ENCODE results near the gene OCSTAMP.

The OCSTAMP gene, protein sequence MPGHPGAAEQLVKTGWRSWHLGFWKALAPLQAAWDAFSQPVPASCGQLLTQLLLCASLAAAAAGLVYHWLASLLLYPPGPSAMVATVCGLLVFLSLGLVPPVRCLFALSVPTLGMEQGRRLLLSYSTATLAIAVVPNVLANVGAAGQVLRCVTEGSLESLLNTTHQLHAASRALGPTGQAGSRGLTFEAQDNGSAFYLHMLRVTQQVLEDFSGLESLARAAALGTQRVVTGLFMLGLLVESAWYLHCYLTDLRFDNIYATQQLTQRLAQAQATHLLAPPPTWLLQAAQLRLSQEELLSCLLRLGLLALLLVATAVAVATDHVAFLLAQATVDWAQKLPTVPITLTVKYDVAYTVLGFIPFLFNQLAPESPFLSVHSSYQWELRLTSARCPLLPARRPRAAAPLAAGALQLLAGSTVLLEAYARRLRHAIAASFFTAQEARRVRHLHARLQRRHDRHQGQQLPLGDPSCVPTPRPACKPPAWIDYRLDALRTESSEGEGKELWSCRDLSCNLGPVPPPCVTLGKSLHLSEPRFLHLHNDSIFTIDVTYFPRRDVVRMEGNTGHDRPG

DNA sequence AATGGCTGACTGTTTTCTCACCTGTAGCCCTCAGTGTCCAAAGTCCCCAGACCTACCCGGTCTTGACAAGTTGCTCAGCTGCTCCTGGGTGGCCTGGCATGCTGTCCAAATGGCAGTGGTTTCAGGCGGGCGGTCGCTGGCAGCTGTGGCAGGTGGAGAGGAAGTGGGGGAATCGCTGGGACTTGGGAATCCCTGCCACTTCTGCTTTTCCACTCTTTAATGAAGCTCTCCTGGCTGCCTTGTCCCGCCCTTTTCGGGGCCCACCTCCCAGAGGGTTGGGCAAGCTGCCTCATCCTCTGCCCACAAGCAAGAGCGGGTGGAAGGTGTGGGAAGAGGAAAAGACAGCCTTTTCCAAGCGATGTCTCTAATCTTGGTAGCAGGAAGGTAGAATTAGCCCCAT, at the start of gene OCSTAMP:
Gene OCSTAMP (minus strand): TSS at position 194 of the 400 bp plus-strand sequence. CDS start 94 bp downstream, at position 100.
- in situ Hi-C loops (cut with MboI; ENCODE audit: low sequenced_read_pairs) = no loop called here

DNA sequence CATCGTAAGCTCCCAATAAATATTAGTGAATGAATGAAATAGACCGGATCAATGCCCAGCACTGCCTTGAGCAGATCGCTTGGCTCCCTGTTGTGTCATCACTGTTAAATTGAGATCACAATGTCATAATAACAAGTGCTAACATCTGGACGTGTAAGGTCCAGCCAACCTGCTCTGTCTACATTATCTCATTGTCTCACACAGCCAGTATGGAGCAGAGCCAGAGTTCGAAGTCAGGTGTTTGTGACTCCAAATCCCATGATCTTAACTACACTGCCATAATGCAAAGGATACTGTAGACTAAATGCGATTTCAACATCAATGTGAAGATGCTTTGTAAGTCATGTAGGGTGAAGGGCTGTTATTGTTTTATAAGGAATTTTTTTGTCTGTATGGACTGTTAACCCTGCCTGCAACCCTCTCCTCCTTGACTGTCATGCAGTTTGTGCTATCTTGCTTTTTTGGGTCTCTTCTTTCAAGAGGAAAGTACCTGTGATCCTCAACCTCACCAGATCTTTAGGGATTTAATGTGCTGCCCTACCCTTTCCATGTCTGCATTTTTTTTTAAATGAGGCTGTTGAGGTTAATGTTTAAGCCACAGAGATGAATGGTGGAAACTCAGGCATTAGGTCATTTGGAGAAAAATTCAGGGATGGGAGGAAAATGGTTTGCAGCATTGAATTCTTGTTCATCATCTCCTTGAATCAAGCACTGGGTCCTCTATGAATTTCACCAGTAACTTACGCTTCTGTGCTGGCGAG, 49.0 kb upstream of the OCSTAMP start:
- in situ Hi-C loops (cut with MboI; ENCODE audit: low sequenced_read_pairs) = no loop called here

DNA sequence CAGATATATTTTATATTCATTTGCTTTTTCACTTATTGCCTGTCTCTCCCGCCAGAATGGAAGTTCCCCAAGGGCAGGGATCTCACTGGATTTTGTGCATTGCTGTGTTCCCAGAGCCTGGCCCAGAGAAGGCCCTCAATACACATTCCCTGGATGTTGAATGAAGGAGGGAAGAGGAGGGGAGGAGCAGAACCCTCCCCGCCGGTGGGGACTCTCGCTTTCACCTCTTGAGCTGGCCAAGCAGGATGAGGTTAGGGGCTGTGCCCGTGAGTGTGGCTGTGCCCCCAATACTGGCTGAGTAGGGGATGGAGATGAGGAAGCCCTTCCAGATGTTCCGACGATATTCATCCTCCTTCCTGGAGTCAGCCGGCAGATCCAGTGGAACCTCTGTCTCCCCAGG, 45.5 kb upstream of the OCSTAMP start:
- in situ Hi-C loops (cut with MboI; ENCODE audit: low sequenced_read_pairs) = no loop called here

DNA sequence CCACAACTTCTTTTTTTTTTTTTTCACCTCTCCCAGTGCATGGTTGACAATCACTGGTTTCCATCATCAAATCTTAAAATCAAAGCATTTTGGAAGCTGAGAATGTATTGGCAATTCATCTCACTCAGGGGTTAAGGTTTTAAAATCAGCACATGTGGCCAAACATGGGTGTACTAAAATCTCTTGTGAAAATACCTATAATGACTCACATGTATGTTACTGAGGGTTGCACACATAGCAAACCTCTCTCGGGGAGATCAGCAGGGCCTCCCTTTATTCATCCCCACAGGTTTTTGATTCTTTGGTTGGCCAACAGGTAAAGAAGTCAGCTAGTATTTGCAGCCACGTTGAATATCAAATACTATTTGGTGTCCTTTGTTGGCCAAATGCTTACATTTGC, 44.3 kb upstream of the OCSTAMP start:
- in situ Hi-C loops (cut with MboI; ENCODE audit: low sequenced_read_pairs) = no loop called here

DNA sequence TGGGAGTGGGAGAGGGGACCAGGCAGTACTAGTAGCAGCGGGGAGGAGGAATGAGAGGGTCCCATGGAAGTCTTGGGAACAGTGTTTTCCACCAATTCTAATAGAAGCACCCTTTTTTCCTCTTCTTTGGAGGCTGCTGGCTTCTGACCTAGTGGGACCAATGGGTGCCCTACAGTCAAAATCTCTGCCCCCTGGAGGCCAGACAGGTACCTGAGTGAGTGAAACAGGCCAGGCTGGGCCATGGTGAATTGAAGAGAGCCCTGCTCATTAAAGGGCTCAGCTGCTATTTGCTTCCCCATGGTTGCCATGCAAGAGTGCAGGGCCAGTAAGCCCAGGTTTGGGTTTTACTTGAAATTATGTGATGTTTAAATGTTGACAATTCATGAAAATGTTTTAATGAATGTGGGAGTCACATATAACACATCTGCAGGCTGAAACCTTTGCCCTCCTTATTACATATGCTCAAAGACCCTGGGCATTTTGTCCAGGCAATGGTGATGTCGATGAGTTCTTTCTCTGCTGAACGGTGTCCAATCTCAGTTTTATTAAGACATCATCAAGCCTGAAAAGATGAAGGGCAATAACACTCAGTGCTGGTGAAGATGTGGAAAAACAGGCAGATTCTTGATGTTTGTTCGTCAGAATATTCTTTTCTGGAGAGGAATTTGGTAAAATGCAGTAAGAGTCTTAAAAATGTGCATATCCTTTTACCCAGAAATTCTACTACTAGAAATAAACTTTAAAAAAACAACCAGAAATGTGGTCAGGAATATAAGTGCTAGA, 42.3 kb upstream of the OCSTAMP start:
- in situ Hi-C loops (cut with MboI; ENCODE audit: low sequenced_read_pairs) = no loop called here

DNA sequence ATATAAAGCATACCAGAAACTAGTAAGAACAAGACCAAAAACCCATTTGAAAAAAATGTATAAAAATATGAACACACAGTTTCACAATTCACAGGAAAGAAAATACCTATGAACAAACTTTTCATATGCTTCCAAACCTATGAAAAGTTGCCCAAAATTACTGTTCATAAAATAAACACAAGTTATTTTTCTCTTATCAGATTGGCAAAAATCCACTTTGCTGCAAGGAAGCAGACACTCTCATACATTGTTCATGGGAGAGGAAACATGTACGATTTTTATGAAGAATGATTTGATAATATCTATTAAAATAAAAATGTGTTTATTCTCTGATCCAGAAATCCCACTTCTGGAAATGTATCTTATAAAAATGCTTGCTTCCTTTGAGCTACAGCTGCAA, 40.0 kb upstream of the OCSTAMP start:
- in situ Hi-C loops (cut with MboI; ENCODE audit: low sequenced_read_pairs) = no loop called here

DNA sequence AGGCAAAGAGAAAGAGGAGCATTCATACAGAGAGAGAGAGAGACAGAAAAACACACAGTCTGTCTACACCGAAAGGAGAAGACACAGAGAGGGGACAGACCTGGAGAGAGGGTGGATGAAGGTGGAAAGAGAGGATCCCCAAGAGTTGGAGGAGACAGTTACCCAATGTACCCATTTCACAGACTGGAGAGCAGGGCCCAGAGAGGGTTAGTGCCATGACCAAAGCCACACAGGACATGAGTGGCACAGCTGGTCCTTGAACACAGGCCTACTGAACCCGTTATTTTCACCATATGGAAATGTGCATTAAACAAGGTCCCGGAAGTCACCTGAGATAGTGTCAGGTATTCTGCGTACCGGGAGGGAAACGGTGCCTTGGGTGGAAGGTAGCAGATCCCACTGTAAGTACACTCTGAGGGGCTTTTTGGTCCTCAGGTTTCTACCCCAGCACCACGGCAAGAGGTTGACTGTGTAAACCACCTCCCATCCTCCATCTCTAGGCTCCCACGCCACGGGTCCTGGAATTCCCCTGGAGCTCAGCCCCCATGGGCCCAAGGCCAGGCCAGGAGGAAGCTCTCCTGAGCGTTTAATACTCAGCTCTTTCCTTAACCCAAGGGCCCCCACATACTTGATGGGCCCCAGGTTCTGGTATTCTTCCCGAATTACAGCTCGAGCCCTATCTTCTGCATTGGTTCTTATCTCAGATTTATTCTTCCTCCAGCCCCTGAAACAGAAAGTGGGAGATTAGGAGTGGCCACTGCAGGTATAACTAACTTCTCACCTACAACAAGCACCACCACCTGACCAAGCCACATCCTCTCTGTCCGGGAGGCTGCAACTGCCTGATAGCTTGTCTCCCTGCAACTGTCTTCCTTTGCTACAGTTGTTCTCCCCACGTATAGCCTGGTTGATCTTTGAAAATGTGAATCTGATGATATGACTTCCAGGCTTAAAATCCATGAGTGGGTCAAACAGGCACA, 38.4 kb upstream of the OCSTAMP start:
- in situ Hi-C loops (cut with MboI; ENCODE audit: low sequenced_read_pairs) = no loop called here

DNA sequence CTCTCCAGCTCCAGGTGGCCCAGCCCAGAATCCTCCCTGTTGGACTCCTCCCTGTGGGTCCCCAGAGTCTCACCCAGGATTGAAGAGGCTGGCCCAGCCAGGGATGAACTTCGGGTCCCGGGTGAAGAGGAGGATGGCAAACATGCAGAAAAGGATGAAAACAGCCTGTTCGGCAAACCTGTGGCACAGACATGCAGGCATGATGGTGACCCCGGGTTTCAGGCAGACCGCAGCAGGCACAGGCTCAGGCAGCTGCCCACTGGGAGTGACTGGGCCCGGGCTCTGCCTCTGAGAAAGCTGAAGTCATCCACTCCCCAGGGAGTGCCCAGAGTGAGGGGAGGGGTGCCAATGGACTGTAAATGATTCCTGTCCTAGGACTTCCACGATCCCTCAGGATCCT, 37.5 kb upstream of the OCSTAMP start:
- in situ Hi-C loops (cut with MboI; ENCODE audit: low sequenced_read_pairs) = no loop called here

DNA sequence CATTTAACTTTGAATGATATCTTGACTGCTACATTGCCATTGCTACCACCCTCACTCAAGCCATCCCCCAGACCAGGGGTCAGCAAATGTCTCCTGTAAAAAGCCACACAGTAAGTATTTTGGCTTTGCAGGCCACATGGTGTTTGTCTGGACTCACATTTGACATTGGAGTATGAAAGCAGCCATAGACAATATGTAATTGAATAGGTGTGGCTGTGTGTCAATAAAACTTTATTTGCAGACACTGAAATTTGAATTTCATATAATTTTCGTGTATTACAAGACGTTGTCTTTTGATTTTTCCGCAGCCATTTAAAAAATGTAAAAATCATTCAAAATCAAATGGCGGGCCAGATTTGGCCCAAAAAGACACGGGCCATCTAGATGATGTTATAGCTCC, 36.3 kb upstream of the OCSTAMP start:
- in situ Hi-C loops (cut with MboI; ENCODE audit: low sequenced_read_pairs) = no loop called here

DNA sequence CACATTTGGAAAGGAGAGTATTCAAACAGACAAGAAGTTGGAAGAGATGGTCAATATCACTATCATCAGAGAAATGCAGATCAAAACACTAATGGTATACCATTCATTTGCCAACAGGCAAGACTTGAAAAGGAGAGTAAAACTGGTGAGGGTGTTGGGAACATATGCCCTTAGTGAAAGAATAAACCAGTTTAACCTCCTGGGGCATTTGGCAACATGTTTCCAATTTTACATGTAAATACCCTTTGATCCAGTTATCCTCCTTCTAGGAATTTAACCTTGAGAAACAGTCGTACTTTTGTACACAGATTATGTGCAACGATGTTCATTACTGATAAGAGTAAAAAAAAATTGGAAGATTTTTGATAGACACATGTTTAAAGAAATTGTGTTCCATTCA, 34.1 kb upstream of the OCSTAMP start:
- in situ Hi-C loops (cut with MboI; ENCODE audit: low sequenced_read_pairs) = no loop called here

DNA sequence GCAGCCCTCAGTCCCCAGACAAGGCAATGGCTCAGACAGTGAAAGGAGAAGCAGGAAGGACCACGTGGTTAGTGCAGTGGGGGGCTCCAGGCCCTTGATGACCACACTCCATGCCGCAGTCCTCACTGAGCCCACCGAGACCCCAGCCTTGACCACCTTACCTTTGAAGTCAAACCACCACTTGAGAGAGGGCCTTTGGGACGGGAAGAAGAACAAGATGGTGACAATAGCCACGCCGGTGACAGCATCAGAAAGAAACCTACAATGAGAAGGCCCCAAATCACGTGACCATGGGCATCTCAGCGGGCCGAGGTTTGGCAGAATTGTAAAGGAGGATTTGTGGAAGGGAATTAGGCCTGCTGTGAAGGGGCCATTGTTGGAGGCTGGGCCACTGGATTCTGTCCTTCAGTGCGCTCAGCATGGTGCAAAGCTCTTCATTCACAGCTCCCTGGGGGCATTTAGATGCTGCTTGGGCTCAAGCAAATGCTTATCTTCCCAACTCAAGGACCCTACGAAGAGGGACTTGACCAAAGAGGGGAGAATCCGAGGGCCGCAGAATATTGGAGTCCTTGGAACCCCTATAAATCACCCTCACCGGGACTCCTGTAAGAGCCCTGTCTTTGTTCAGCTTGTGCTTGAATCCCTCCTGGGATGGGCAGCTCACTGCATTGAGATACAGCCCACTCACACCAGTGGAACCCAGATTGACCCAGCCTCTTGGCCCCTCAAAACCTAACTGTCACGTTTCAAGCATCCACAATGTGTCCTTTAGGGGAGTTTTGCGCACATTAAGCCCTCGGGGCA, 33.2 kb upstream of the OCSTAMP start:
- in situ Hi-C loops (cut with MboI; ENCODE audit: low sequenced_read_pairs) = no loop called here

DNA sequence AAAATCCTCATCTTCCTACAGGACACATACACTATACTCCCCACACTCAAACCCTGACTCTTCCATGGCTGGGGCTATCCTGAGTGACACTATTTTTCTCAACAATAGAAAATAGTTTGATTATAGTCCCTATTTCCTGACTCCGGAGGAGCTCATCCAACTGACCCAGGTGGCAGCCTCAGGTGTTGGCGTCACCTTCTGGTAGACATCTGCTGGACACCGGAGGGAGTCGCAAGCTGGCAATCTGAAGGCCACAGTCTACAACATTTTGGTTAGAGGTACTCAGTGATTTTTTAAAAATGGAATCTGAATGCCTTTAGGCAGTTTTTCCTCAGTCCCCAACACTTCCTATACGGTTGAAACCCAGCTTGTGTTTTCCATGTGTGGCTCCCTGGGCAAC, 32.2 kb upstream of the OCSTAMP start:
- in situ Hi-C loops (cut with MboI; ENCODE audit: low sequenced_read_pairs) = no loop called here

DNA sequence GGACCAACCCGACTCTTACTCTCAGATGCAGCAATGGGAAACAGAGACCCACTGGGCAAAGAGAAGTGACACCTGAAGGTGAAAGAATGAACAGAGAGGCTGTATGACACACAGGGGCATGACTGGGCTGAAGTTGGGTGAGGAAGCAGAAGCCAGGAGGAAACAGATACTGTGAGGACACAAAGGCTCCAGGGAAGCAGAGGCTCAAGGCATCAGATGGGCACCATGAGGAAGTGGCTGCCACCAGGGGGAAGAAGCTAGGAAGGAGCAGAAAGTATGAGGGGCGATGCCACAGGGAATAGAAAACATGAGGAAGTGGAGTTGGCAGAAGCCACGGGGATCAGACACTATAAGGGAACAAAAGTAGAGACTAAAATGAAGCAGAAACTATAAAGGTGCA, 30.9 kb upstream of the OCSTAMP start:
- in situ Hi-C loops (cut with MboI; ENCODE audit: low sequenced_read_pairs) = no loop called here

DNA sequence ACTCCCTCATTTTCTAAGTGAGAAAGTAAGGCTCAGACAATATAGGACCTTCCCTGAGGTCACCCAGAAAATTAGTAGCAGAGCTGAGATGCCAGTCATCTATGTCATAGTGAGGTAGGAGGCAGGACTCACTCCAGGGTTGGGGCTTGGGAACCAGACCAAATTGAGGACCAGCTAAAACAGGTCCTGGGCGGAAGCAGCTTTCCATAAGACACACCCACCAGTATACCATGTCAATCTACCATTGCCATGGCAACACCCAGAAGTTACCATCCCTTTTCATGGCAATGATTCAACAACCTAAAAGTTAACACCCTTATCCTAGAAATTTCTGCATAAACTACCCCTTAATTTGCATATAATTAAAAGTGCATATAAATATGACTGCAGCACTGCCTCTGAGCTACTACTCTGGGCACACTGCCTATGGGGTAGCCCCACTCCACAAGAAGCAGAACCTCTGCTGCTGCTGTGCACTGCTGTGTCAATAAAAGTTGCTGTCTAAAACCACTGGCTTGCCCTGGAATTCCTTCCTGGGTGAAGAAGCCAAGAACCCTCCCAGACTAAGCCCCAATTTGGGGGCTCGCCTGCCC, 30.3 kb upstream of the OCSTAMP start:
- in situ Hi-C loops (cut with MboI; ENCODE audit: low sequenced_read_pairs) = no loop called here

DNA sequence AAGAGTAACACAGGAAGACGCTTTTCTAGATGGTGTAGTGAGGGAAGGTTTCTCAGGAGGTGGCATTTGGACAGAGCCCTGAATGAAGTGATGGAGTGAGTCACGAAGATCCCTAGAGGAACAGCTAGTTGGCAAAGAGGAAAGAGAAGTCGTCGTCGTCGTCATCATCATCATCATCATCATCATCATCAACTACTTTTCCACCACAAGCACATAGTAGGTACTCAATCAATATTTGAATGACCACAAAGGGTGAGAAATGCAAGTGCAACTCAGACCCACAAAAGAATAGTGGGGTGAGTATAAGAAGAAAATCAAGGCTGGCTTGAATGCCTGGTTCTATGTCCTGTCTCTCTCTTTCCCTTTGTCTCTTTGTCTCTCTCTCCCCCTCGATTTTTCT, 28.3 kb upstream of the OCSTAMP start:
- in situ Hi-C loops (cut with MboI; ENCODE audit: low sequenced_read_pairs) = no loop called here

DNA sequence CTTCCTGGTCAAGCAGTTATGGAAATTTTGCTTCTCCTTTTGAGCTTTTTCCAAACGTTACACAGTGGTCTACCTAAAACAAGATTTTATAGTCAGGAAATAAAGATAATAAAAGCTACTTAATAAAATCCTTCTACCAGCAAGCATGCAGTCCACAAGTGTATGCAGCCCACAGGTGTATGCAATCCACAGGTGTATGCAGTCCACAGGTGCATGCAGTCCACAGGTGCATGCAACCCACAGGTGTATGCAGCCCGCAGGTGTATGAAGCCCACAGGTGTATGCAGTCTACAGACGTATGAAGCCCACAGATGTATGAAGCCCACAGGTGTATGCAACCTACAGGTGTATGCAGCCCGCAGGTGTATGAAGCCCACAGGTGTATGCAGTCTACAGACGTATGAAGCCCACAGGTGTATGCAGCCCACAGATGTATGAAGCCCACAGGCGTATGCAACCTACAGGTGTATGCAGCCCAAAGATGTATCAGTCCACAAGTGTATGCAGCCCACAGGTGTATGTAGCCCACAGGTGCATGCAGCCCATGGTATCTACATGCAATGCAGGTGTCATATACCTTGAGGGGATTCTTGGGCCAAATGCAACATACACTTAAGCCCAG, 26.4 kb upstream of the OCSTAMP start:
- in situ Hi-C loops (cut with MboI; ENCODE audit: low sequenced_read_pairs) = no loop called here

DNA sequence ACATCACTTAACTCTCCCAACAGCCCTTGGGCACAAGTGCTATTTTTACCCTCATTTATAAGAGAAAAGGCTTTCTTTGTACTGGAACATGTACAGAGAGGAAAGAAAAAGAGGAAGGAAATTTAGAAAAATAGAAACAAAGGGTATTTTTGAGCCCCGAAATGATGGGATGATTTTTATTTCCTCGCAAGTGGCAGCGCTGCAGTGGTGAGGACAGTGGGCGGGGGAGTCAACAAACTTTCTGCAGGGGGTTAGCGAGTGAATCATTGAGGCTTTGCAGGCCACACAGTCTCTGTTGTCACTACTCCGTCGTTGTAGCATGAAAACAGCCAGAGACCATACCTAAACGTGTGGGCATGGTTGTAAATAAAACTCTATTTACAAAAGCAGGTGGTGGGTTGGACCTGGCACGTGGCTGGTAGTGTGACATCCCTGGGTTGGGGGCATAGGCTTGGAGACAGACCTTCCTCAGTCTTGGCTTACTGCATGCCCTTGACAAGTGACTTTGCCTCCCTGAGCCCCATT, 25.5 kb upstream of the OCSTAMP start:
- in situ Hi-C loops (cut with MboI; ENCODE audit: low sequenced_read_pairs) = no loop called here

DNA sequence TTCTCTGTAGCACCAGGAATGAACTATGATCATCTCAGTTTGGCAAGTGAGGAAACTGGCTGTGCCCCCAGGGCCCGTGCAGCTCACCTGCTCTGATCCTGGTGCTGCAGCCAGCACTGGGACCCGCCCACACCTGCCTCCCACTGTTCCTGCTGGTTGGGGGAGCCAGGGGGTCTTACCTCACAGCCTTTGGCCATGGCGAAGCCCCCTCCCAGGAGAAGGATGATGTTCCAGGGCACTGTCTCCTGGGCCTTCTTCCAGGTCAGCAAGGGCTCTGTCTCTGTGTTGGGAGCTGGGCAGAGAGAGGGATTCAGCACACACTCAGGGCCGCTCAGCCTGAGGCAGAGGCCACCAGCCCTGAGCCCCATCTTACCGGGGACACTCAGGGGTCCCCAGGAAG, 24.9 kb upstream of the OCSTAMP start:
- in situ Hi-C loops (cut with MboI; ENCODE audit: low sequenced_read_pairs) = no loop called here
